Testis (tissue), 2 donors: ENCODE results near the gene PPM1L.

Experiments used
- POLR2A ChIP-seq: fragments of 450-650 bp; IDR thresholded peaks from one replicate; pipeline ENCODE4 v1.6.1; 2017; ENCODE audit warnings: antibody characterized with exemption, mild to moderate bottlenecking, moderate library complexity
- TF ChIP-seq, protein P1 (sequence below), 3 experiments: fragments of 450-650 bp in 2 of 3; fragments of 200-600 bp in 1 of 3; sonication (generic) in 1 of 3; IDR thresholded peaks; one replicate each; pipeline ENCODE4 v1.5.1; 2016 to 2019; ENCODE audit warnings: antibody characterized with exemption in 3 of 3, mild to moderate bottlenecking in 2 of 3, moderate library complexity in 1 of 3

GRCh38 chr3:161126495-161126894, 370.5 kb downstream of the PPM1L start:
- TF ChIP-seq, protein P1, sequence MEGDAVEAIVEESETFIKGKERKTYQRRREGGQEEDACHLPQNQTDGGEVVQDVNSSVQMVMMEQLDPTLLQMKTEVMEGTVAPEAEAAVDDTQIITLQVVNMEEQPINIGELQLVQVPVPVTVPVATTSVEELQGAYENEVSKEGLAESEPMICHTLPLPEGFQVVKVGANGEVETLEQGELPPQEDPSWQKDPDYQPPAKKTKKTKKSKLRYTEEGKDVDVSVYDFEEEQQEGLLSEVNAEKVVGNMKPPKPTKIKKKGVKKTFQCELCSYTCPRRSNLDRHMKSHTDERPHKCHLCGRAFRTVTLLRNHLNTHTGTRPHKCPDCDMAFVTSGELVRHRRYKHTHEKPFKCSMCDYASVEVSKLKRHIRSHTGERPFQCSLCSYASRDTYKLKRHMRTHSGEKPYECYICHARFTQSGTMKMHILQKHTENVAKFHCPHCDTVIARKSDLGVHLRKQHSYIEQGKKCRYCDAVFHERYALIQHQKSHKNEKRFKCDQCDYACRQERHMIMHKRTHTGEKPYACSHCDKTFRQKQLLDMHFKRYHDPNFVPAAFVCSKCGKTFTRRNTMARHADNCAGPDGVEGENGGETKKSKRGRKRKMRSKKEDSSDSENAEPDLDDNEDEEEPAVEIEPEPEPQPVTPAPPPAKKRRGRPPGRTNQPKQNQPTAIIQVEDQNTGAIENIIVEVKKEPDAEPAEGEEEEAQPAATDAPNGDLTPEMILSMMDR (IDR thresholded peaks at IDR 0.05): no peak
- no peak for TF ChIP-seq POLR2A
